T-helper 2 cell treated with Interferon-gamma antibody and Interleukin-4, amounts not matched to agents 100 ng/mL and 5 ng/mL, for 36 hours (primary cell): ENCODE measurements around the gene BATF3. TPM values are rescaled to one million over a fixed set of nuclear protein-coding genes. Genes with fewer than 3 reads are reported as not detected.

Experiments
- intact Hi-C: fragments of 100-400 bp; cut with micrococcal nuclease; formaldehyde crosslinking; loops from one replicate; pipeline ENCODE4 v1.15.1; 2023
- total RNA-seq: library from RNA; stranded (reverse); gene quantifications from 2 replicates; pipeline ENCODE4 v1.2.3, GENCODE V29; 2022

BATF3 gene
- total RNA-seq, 1 donor from 2014 or later = 35.3 TPM

- intact Hi-C loops = no loop called here
These were observed 61.0 kb downstream of the BATF3 start for GRCh38 chr1:212638492-212639151.

GRCh38 chr1:212637902-212638301, 61.7 kb downstream of the BATF3 start:
- intact Hi-C loops = no loop called here

Other genes with a start within 250 kb of the BATF3 start
- 8.1 and 9.5 TPM in 2 replicates for gene ATF3, start 91.1 kb downstream of the BATF3 start, total RNA-seq
- 39.2 and 40.8 TPM in 2 replicates for gene NSL1, start 91.9 kb upstream of the BATF3 start, total RNA-seq
- gene TATDN3, start 92.1 kb upstream of the BATF3 start, total RNA-seq = 14.4 and 17.3 TPM in 2 replicates
- not detected in 2 replicates for gene SPATA45, start 147.8 kb upstream of the BATF3 start, total RNA-seq
- 14.6 and 17.6 TPM in 2 replicates for gene FLVCR1, start 158.4 kb upstream of the BATF3 start, total RNA-seq